H1 (cell line): ENCODE measurements around the gene PPIL6. TPM values are rescaled to one million over a fixed set of nuclear protein-coding genes. Genes with fewer than 3 reads are reported as not detected.

ENCODE experiments used
- ATF3 ChIP-seq: IDR thresholded peaks from 2 replicates; pipeline ENCODE4 v1.6.1; 2011; ENCODE audit warnings: low read depth, mild to moderate bottlenecking, low read length; ENCODE audit not compliant: insufficient read depth
- EP300 ChIP-seq, 2 experiments: IDR thresholded peaks; 1 replicate in 1 of 2; 2 replicates in 1 of 2; pipeline ENCODE4 v1.6.1; 2011 to 2012; ENCODE audit warnings: low read depth in 2 of 2, low read length in 2 of 2, mild to moderate bottlenecking in 2 of 2, borderline replicate concordance in 1 of 2, inconsistent platforms in 1 of 2, moderate library complexity in 1 of 2
- MAFK ChIP-seq: IDR thresholded peaks from 2 replicates; pipeline ENCODE4 v1.6.1; 2012; ENCODE audit warnings: low read depth, mild to moderate bottlenecking, improper control_type of control experiment, low read length
- NANOG ChIP-seq: IDR thresholded peaks from 2 replicates; pipeline ENCODE4 v1.6.1; 2011; ENCODE audit warnings: low read length, low read depth, mild to moderate bottlenecking, inconsistent platforms; ENCODE audit not compliant: insufficient read depth, poor library complexity, severe bottlenecking
- TAF7 ChIP-seq: optimal IDR thresholded peaks from 2 replicates; pipeline ENCODE3; 2011; ENCODE audit warnings: low read depth, mild to moderate bottlenecking, inconsistent platforms, low read length, moderate library complexity, borderline replicate concordance
- polyA plus RNA-seq, 7 experiments: library from polyadenylated mRNA; depleted of rRNA in 3 of 7; stranded (reverse) in 5 of 7; unstranded in 2 of 7; fragments of >200 nt in 5 of 7; fragments of 200-250 nt in 2 of 7; gene quantifications; 1 replicate in 5 of 7; 2 replicates in 1 of 7; 4 replicates in 1 of 7; pipeline versions ENCODE4 v1.2.1 to v1.2.3, GENCODE V29; 2011 to 2013; ENCODE audit warnings: missing spikeins in 2 of 7, mixed read lengths in 2 of 7
- total RNA-seq: library from RNA; stranded (reverse); fragmentation: NEBNext Ultra II Directional; extraction: Animal tissue kit (Norgen Biotek cat#: 25700); gene quantifications from 2 replicates; pipeline ENCODE4 v1.2.1, GENCODE V29; 2021

PPIL6 gene
- total and polyA plus RNA-seq, 2 of the 8 experiments (the other 6 are each of a cell fraction or from before 2014, with no cell fraction given): 0.42 to 1.3 TPM

GRCh38 chr6:109349419-109349987 is 90.9 kb downstream of the PPIL6 start (continued):
- no peak for TF ChIP-seq NANOG
- TF ChIP-seq MAFK: no peak
- no peak for TF ChIP-seq EP300 (IDR thresholded peaks at IDR 0.05; ENCODE audit: borderline replicate concordance in 1 of 2, low read depth in 2 of 2, low read length in 2 of 2)
- TF ChIP-seq ATF3: no peak
- TF ChIP-seq TAF7: no peak
